A549 (cell line): ENCODE measurements around the gene ZWILCH. TPM values are rescaled to one million over a fixed set of nuclear protein-coding genes. Genes with fewer than 3 reads are reported as not detected.

ENCODE experiments used
- ATAC-seq, 2 experiments: fragments of 200-7000 bp in 1 of 2; fragments of >200 bp in 1 of 2; cut with Nextera tagmentation in 1 of 2; cut with Tn5 transposase in 1 of 2; 3 replicates each; pipeline versions ENCODE4 v1.8.0 to v1.9.1; 2018 to 2020; ENCODE audit warnings: mild to moderate bottlenecking in 1 of 2, moderate library complexity in 1 of 2
- CTCF ChIA-PET: fragments of 300-600 bp; sonication (Branson Sonifier 250); formaldehyde crosslinking; extraction: SDS; loops from one replicate; lab custom pipeline; 2021; ENCODE audit warnings: antibody characterized with exemption, inconsistent platforms; lab: Yijun Ruan, JAX
- POLR2A ChIA-PET: fragments of 350-600 bp; formaldehyde crosslinking; extraction: SDS; loops from one replicate; lab custom pipeline; 2021; ENCODE audit warnings: antibody characterized with exemption, inconsistent platforms; lab: Yijun Ruan, JAX
- DNase-seq, 2 experiments: peaks; one replicate each; pipeline versions ENCODE4 v3.0.0 to v3.0.0-alpha.2; 2011 to 2016; ENCODE audit warnings: low read depth in 1 of 2, low spot score in 1 of 2
- FAIRE-seq: peaks from 2 replicates; lab custom pipeline; 2011; peaks lifted over from hg19 to GRCh38; lab: Jason Lieb, UNC
- H3K27ac ChIP-seq, 2 experiments: fragments of >200 bp; sonication (Bioruptor Twin); formaldehyde crosslinking; 3 replicates each; pipeline ENCODE4 v1.5.1; 2016 to 2017
- H3K4me1 ChIP-seq: fragments of >200 bp; sonication (Bioruptor Twin); formaldehyde crosslinking; 3 replicates; pipeline ENCODE4 v1.6.1; 2016
- H3K4me2 ChIP-seq: fragments of >200 bp; sonication (Bioruptor Twin); formaldehyde crosslinking; 3 replicates; pipeline ENCODE4 v1.6.1; 2016
- H3K4me3 ChIP-seq: fragments of >200 bp; sonication (Bioruptor Twin); formaldehyde crosslinking; 3 replicates; pipeline ENCODE4 v1.5.1; 2016
- H3K9me3 ChIP-seq: fragments of >200 bp; sonication (Bioruptor Twin); formaldehyde crosslinking; 3 replicates; pipeline ENCODE4 v1.6.1; 2016
- ATOH8 ChIP-seq: fragments of 250-450 bp; sonication (Bioruptor Pico); IDR thresholded peaks from 2 replicates; pipeline ENCODE4 v1.5.0; 2020; ENCODE audit warnings: low read depth, mild to moderate bottlenecking, moderate library complexity
- BHLHE40 ChIP-seq: IDR thresholded peaks from 2 replicates; pipeline ENCODE4 v1.6.1; 2012; ENCODE audit warnings: low read depth, low read length, inconsistent platforms
- CBX8 ChIP-seq: fragments of 200-600 bp; sonication (generic); IDR thresholded peaks from 2 replicates; pipeline ENCODE4 v1.6.1; 2016
- CEBPB ChIP-seq, 2 experiments: fragments of >200 bp in 1 of 2; sonication (Bioruptor Twin) in 1 of 2; formaldehyde crosslinking in 1 of 2; IDR thresholded peaks; 2 replicates each; pipeline ENCODE4 v1.6.1; 2012 to 2016
- CHD2 ChIP-seq: fragments of 150-350 bp; IDR thresholded peaks from 2 replicates; pipeline ENCODE4 v1.6.1; 2014; ENCODE audit warnings: low read length; ENCODE audit not compliant: partially characterized antibody
- CHD4 ChIP-seq: fragments of 200-600 bp; sonication (generic); IDR thresholded peaks from 2 replicates; pipeline ENCODE4 v1.6.1; 2016; ENCODE audit warnings: antibody characterized with exemption, mild to moderate bottlenecking, borderline replicate concordance
- E2F6 ChIP-seq: IDR thresholded peaks from 2 replicates; pipeline ENCODE4 v1.6.1; 2012; ENCODE audit warnings: low read depth, borderline replicate concordance
- EHMT2 ChIP-seq: fragments of 200-600 bp; sonication (generic); IDR thresholded peaks from 2 replicates; pipeline ENCODE4 v1.6.1; 2016; ENCODE audit warnings: antibody characterized with exemption, low read depth, mild to moderate bottlenecking, moderate library complexity
- FOSL2 ChIP-seq, 2 experiments: fragments of 450-650 bp in 1 of 2; fragments of >200 bp in 1 of 2; sonication (Bioruptor Twin) in 1 of 2; formaldehyde crosslinking; IDR thresholded peaks; 2 replicates each; pipeline versions ENCODE4 v1.5.0 to v1.6.1; 2016 to 2020; ENCODE audit warnings: mild to moderate bottlenecking in 1 of 2, moderate library complexity in 1 of 2
- HOXB5 ChIP-seq: fragments of 250-450 bp; sonication (Bioruptor Pico); IDR thresholded peaks from 2 replicates; pipeline ENCODE4 v1.5.0; 2020; ENCODE audit warnings: mild to moderate bottlenecking, moderate library complexity
- JUNB ChIP-seq: fragments of >200 bp; sonication (Bioruptor Twin); formaldehyde crosslinking; IDR thresholded peaks from 2 replicates; pipeline ENCODE4 v1.6.1; 2016
- MAX ChIP-seq: IDR thresholded peaks from 2 replicates; pipeline ENCODE4 v1.6.1; 2012
- MYC ChIP-seq: IDR thresholded peaks from 2 replicates; pipeline ENCODE4 v1.6.1; 2012; ENCODE audit warnings: mild to moderate bottlenecking, inconsistent platforms, low read length, improper control_type of control experiment, borderline replicate concordance
- POLR2A ChIP-seq: IDR thresholded peaks from 2 replicates; pipeline ENCODE4 v1.6.1; 2012; ENCODE audit warnings: mild to moderate bottlenecking, low read length
- POLR2AphosphoS2 ChIP-seq: conservative IDR thresholded peaks from 2 replicates; pipeline ENCODE4 v1.6.1; 2012; ENCODE audit warnings: low read length, improper control_type of control experiment, inconsistent platforms
- REST ChIP-seq: fragments of 200-600 bp; sonication (generic); IDR thresholded peaks from 2 replicates; pipeline ENCODE4 v1.6.1; 2016; ENCODE audit warnings: antibody characterized with exemption, mild to moderate bottlenecking, moderate library complexity
- RNF2 ChIP-seq: fragments of 200-600 bp; sonication (generic); IDR thresholded peaks from 2 replicates; pipeline ENCODE4 v1.6.1; 2016; ENCODE audit warnings: low read depth, mild to moderate bottlenecking, antibody characterized with exemption, moderate library complexity, borderline replicate concordance
- SMC3 ChIP-seq: fragments of >200 bp; sonication (Bioruptor Twin); formaldehyde crosslinking; IDR thresholded peaks from 3 replicates; pipeline ENCODE4 v1.6.1; 2018; ENCODE audit warnings: inconsistent platforms
- TFCP2L1 ChIP-seq: fragments of 250-450 bp; sonication (Bioruptor Pico); IDR thresholded peaks from 2 replicates; pipeline ENCODE4 v1.5.0; 2021; ENCODE audit warnings: mild to moderate bottlenecking
- TP53 ChIP-seq: fragments of 250-450 bp; sonication (Bioruptor Pico); IDR thresholded peaks from 2 replicates; pipeline ENCODE4 v1.5.0; 2021; ENCODE audit warnings: mild to moderate bottlenecking, moderate library complexity
- ZSCAN20 ChIP-seq: fragments of 250-450 bp; sonication (Bioruptor Pico); IDR thresholded peaks from 2 replicates; pipeline ENCODE4 v1.8.0; 2022; ENCODE audit warnings: mild to moderate bottlenecking, moderate library complexity
- WGBS: methylation state at CpG from one replicate; pipeline ENCODE4 v1.1.6; 2017; ENCODE audit errors: missing lambda C conversion rate; 5-methylcytosine and 5-hydroxymethylcytosine counted together
- polyA plus RNA-seq, 4 experiments: library from polyadenylated mRNA; depleted of rRNA in 3 of 4; stranded (reverse); fragments of >200 nt; fragmentation: RNase III in 1 of 4; extraction: RNeasy Plus Mini Kit Qiagen cat#74134 plus additional on column Dnase treatment in 1 of 4; gene quantifications; 2 replicates in 3 of 4; 3 replicates in 1 of 4; pipeline ENCODE4 v1.2.3, GENCODE V29; 2011 to 2017
- TF ChIP-seq, protein P1 (sequence below): fragments of >200 bp; sonication (Bioruptor Twin); formaldehyde crosslinking; IDR thresholded peaks from 2 replicates; pipeline ENCODE4 v1.6.1; 2016
- TF ChIP-seq, protein P2 (sequence below): fragments of >200 bp; sonication (Bioruptor Twin); formaldehyde crosslinking; IDR thresholded peaks from 3 replicates; pipeline ENCODE4 v1.5.1; 2016
- TF ChIP-seq, protein P3 (sequence below): fragments of 250-450 bp; sonication (Bioruptor Pico); IDR thresholded peaks from 2 replicates; pipeline ENCODE4 v1.5.0; 2021; ENCODE audit warnings: mild to moderate bottlenecking, moderate library complexity, borderline replicate concordance

Gene ZWILCH
- polyA plus RNA-seq, 2 of the 4 experiments (the other 2 are of a cell fraction), result 49.4 to 70.9 TPM

DNA sequence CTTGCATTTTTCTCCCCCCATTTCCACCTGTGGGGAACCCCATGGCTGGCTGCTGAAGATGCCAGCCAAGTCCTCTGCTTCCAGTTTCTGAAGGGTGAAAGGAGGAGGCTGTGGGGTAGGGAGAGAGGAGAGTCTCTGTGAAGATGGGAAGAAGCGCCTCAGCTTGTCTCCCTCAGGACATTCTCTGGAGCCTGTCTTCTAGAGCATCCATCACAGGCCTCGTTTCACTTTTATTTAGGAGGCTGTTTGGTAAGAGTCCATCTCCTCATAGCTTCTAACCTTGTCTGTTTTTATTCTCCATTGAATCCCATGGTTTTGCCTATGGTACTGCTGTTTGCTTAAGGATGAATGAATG lies 69.4 kb downstream of the ZWILCH start:
- DNase-seq (no peak), FAIRE-seq (no peak), ATAC-seq (no peak)
- no peak overlapping the region for H3K4me2 ChIP-seq
- H3K9me3 ChIP-seq, result no peaks in the 10 kb centered on the region
- no peak overlapping the region for H3K27ac ChIP-seq
- POLR2A ChIA-PET, result no interaction called here
- H3K4me3 ChIP-seq, result no peak overlapping the region
- TF ChIP-seq JUNB, result no peak
- no peak for TF ChIP-seq CHD2
- TF ChIP-seq ZSCAN20 (CRISPR knock-in tag), result no peak
- no peak for TF ChIP-seq CEBPB (IDR thresholded peaks at IDR 0.05)
- TF ChIP-seq POLR2A, result no peak
- TF ChIP-seq, protein P1, sequence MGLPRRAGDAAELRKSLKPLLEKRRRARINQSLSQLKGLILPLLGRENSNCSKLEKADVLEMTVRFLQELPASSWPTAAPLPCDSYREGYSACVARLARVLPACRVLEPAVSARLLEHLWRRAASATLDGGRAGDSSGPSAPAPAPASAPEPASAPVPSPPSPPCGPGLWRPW, result no peak
- TF ChIP-seq RNF2, result no peak
- no peak for TF ChIP-seq MAX
- TF ChIP-seq EHMT2, result no peak
- no peak for TF ChIP-seq HOXB5 (CRISPR knock-in tag)
- no peak for TF ChIP-seq REST
- no peak for TF ChIP-seq CHD4
- TF ChIP-seq, protein P2, sequence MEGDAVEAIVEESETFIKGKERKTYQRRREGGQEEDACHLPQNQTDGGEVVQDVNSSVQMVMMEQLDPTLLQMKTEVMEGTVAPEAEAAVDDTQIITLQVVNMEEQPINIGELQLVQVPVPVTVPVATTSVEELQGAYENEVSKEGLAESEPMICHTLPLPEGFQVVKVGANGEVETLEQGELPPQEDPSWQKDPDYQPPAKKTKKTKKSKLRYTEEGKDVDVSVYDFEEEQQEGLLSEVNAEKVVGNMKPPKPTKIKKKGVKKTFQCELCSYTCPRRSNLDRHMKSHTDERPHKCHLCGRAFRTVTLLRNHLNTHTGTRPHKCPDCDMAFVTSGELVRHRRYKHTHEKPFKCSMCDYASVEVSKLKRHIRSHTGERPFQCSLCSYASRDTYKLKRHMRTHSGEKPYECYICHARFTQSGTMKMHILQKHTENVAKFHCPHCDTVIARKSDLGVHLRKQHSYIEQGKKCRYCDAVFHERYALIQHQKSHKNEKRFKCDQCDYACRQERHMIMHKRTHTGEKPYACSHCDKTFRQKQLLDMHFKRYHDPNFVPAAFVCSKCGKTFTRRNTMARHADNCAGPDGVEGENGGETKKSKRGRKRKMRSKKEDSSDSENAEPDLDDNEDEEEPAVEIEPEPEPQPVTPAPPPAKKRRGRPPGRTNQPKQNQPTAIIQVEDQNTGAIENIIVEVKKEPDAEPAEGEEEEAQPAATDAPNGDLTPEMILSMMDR, result no peak
- no peak for TF ChIP-seq E2F6
- TF ChIP-seq, protein P3, sequence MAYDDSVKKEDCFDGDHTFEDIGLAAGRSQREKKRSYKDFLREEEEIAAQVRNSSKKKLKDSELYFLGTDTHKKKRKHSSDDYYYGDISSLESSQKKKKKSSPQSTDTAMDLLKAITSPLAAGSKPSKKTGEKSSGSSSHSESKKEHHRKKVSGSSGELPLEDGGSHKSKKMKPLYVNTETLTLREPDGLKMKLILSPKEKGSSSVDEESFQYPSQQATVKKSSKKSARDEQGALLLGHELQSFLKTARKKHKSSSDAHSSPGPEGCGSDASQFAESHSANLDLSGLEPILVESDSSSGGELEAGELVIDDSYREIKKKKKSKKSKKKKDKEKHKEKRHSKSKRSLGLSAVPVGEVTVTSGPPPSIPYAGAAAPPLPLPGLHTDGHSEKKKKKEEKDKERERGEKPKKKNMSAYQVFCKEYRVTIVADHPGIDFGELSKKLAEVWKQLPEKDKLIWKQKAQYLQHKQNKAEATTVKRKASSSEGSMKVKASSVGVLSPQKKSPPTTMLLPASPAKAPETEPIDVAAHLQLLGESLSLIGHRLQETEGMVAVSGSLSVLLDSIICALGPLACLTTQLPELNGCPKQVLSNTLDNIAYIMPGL (CRISPR knock-in tag), result no peak
- no peak for TF ChIP-seq TFCP2L1 (CRISPR knock-in tag)
- TF ChIP-seq TP53, result no peak
- no peaks in the 10 kb centered on the region for H3K4me1 ChIP-seq
- CTCF ChIA-PET, result interaction anchor here (1.4 to 9.6 kb wide), 5 partner anchors 7 to 277 kb away, joined by 3 to 93 read pairs (median 5); partner anchors contain the start of gene LCTL
- WGBS, result 66% methylated on average over 2 of the region's 2 CpGs

GRCh38 chr15:66578286-66578875 lies 73.3 kb downstream of the ZWILCH start:
- DNase-seq, result no peak
- WGBS, result 56% methylated on average over 10 of the region's 10 CpGs
- no peak for FAIRE-seq
- no peak for TF ChIP-seq BHLHE40
- no peak for TF ChIP-seq POLR2AphosphoS2
- no peak for TF ChIP-seq CBX8
- no peak for TF ChIP-seq ATOH8 (CRISPR knock-in tag)
- no peak for TF ChIP-seq FOSL2 (IDR thresholded peaks at IDR 0.05)
- TF ChIP-seq FOSL2 (CRISPR knock-in tag; IDR thresholded peaks at IDR 0.05), result no peak
- no peak for TF ChIP-seq SMC3
- TF ChIP-seq MYC, result no peak
- ATAC-seq, result no peak
- Histone ChIP-seq H3K4me2 (no peak overlapping the region), H3K4me1 (no peaks in the 10 kb centered on the region), H3K27ac (no peak overlapping the region), H3K9me3 (no peaks in the 10 kb centered on the region), H3K4me3 (no peak overlapping the region)
- ChIA-PET CTCF (interaction anchor here (0.7 to 9.6 kb wide), 5 partner anchors 10 to 107 kb away, joined by 3 to 93 read pairs (median 4); partner anchors contain the start of gene LCTL), POLR2A (interaction anchor here (0.6 kb wide), 1 partner anchor 71 kb away, joined by 5 read pairs; no protein-coding TSS in a partner anchor)
